Liver (tissue), 9 donors: ENCODE measurements around the gene MEOX1. TPM values are rescaled to one million over a fixed set of nuclear protein-coding genes. Genes with fewer than 3 reads are reported as not detected.

Source experiments
- DNase-seq: peaks from one replicate; pipeline ENCODE4 v3.0.0-alpha.2; 2017; ENCODE audit warnings: low spot score
- H3K27ac ChIP-seq, 2 donors: one replicate each; pipeline ENCODE4 v1.7.0; 2013; ENCODE audit warnings: inconsistent platforms in 2 of 2, low read length in 2 of 2, control low read depth in 1 of 2, low read depth in 1 of 2, mild to moderate bottlenecking in 1 of 2
- H3K27me3 ChIP-seq, 4 donors: one replicate each; pipeline versions ENCODE4 v1.6.1 to v1.7.0; 2013; ENCODE audit warnings: low read length in 3 of 4, inconsistent platforms in 1 of 4, mild to moderate bottlenecking in 1 of 4, moderate library complexity in 1 of 4; ENCODE audit not compliant: control insufficient read depth in 4 of 4, insufficient read depth in 4 of 4
- H3K36me3 ChIP-seq, 4 donors: one replicate each; pipeline versions ENCODE4 v1.6.1 to v1.7.0; 2013; ENCODE audit warnings: low read length in 3 of 4, mild to moderate bottlenecking in 3 of 4, low read depth in 1 of 4, moderate library complexity in 1 of 4; ENCODE audit not compliant: control insufficient read depth in 4 of 4, insufficient read depth in 3 of 4
- H3K4me1 ChIP-seq, 4 donors: one replicate each; pipeline versions ENCODE4 v1.6.1 to v1.7.0; 2013; ENCODE audit warnings: low read length in 3 of 4, mild to moderate bottlenecking in 3 of 4, moderate library complexity in 1 of 4; ENCODE audit not compliant: control insufficient read depth in 4 of 4, insufficient read depth in 4 of 4
- H3K4me3 ChIP-seq, 3 donors: one replicate each; pipeline versions ENCODE4 v1.6.1 to v1.7.0; 2013; ENCODE audit warnings: low read length in 3 of 3, control low read depth in 1 of 3, low read depth in 1 of 3, mild to moderate bottlenecking in 1 of 3
- H3K9ac ChIP-seq, 2 donors: one replicate each; pipeline ENCODE4 v1.7.0; 2013; ENCODE audit warnings: low read length in 2 of 2, mild to moderate bottlenecking in 2 of 2, moderate library complexity in 2 of 2, control low read depth in 1 of 2, low read depth in 1 of 2
- H3K9me3 ChIP-seq, 4 donors: one replicate each; pipeline versions ENCODE4 v1.6.1 to v1.7.0; 2013; ENCODE audit warnings: low read length in 3 of 4; ENCODE audit not compliant: control insufficient read depth in 4 of 4
- EGR1 ChIP-seq, 2 donors: IDR thresholded peaks; 2 replicates each; pipeline ENCODE4 v1.6.1; 2016 to 2018; ENCODE audit warnings: antibody characterized with exemption in 2 of 2, low read depth in 2 of 2
- FOXA1 ChIP-seq: IDR thresholded peaks from 2 replicates; pipeline ENCODE4 v1.6.1; 2016; ENCODE audit warnings: antibody characterized with exemption
- FOXA2 ChIP-seq: IDR thresholded peaks from 2 replicates; pipeline ENCODE4 v1.6.1; 2016; ENCODE audit warnings: antibody characterized with exemption
- GABPA ChIP-seq, 2 donors: IDR thresholded peaks in 1 of 2; conservative IDR thresholded peaks in 1 of 2; 2 replicates each; pipeline ENCODE4 v1.6.1; 2016; ENCODE audit warnings: antibody characterized with exemption in 2 of 2, mild to moderate bottlenecking in 1 of 2, moderate library complexity in 1 of 2
- HNF4A ChIP-seq, 2 donors: conservative IDR thresholded peaks; 2 replicates each; pipeline ENCODE4 v1.6.1; 2016; ENCODE audit warnings: antibody characterized with exemption in 2 of 2, mild to moderate bottlenecking in 2 of 2
- HNF4G ChIP-seq: IDR thresholded peaks from 2 replicates; pipeline ENCODE4 v1.6.1; 2016; ENCODE audit warnings: antibody characterized with exemption
- JUND ChIP-seq, 2 donors: IDR thresholded peaks; 2 replicates each; pipeline ENCODE4 v1.6.1; 2016; ENCODE audit warnings: antibody characterized with exemption in 2 of 2
- NR2F2 ChIP-seq: IDR thresholded peaks from 2 replicates; pipeline ENCODE4 v1.6.1; 2016; ENCODE audit warnings: antibody characterized with exemption
- RAD21 ChIP-seq, 2 donors: IDR thresholded peaks; 2 replicates each; pipeline ENCODE4 v1.6.1; 2016; ENCODE audit warnings: antibody characterized with exemption in 2 of 2, mild to moderate bottlenecking in 2 of 2
- RXRA ChIP-seq, 2 donors: IDR thresholded peaks; 2 replicates each; pipeline ENCODE4 v1.6.1; 2017 to 2018; ENCODE audit warnings: antibody characterized with exemption in 2 of 2, mild to moderate bottlenecking in 1 of 2
- SP1 ChIP-seq: IDR thresholded peaks from 2 replicates; pipeline ENCODE4 v1.6.1; 2018; ENCODE audit warnings: antibody characterized with exemption, mild to moderate bottlenecking
- TAF1 ChIP-seq: conservative IDR thresholded peaks from 2 replicates; pipeline ENCODE4 v1.6.1; 2016; ENCODE audit warnings: antibody characterized with exemption, mild to moderate bottlenecking
- YY1 ChIP-seq: IDR thresholded peaks from 2 replicates; pipeline ENCODE4 v1.6.1; 2016; ENCODE audit warnings: antibody characterized with exemption, mild to moderate bottlenecking
- WGBS: extraction: QIAGEN DNeasy Blood & Tissue Kit; methylation state at CpG from one replicate; pipeline ENCODE4 v1.1.7; 2013; 5-methylcytosine and 5-hydroxymethylcytosine counted together
- polyA plus RNA-seq, 2 donors: library from polyadenylated mRNA; stranded (reverse) in 1 of 2; unstranded in 1 of 2; fragments of 200-250 nt in 1 of 2; fragments of >200 nt in 1 of 2; fragmentation: Nextera tagmentation in 1 of 2; extraction: Ambion mirVana in 1 of 2; gene quantifications; one replicate each; pipeline versions ENCODE4 v1.2.1 to v1.2.3, GENCODE V29; 2013 to 2015
- total RNA-seq, 2 donors: library from RNA; depleted of rRNA; stranded (reverse); fragments of >200 nt; gene quantifications; one replicate each; pipeline ENCODE4 v1.2.3, GENCODE V29; 2014
- TF ChIP-seq, protein P1 (sequence below): IDR thresholded peaks from 2 replicates; pipeline ENCODE4 v1.6.1; 2016; ENCODE audit warnings: antibody characterized with exemption
- TF ChIP-seq, protein P2 (sequence below): fragments of 150-350 bp; IDR thresholded peaks from 2 replicates; pipeline ENCODE4 v1.5.1; 2017; ENCODE audit warnings: improper control_type of control experiment, low read depth, low read length; ENCODE audit not compliant: missing input control
- TF ChIP-seq, protein P3 (sequence below): IDR thresholded peaks from 2 replicates; pipeline ENCODE4 v1.6.1; 2016; ENCODE audit warnings: antibody characterized with exemption
- TF ChIP-seq, protein P4 (sequence below): IDR thresholded peaks from 2 replicates; pipeline ENCODE4 v1.6.1; 2016; ENCODE audit warnings: antibody characterized with exemption
- TF ChIP-seq, protein P5 (sequence below): IDR thresholded peaks from 2 replicates; pipeline ENCODE4 v1.6.1; 2016; ENCODE audit warnings: antibody characterized with exemption, mild to moderate bottlenecking
- donor health status: healthy.
- donor health status: healthy.
- donor health status: healthy.
- donor health status: healthy.
- donor health status: healthy.

The MEOX1 gene
- total and polyA plus RNA-seq, 4 donors: 0.05 to 0.33 TPM; not detected in 2

DNA sequence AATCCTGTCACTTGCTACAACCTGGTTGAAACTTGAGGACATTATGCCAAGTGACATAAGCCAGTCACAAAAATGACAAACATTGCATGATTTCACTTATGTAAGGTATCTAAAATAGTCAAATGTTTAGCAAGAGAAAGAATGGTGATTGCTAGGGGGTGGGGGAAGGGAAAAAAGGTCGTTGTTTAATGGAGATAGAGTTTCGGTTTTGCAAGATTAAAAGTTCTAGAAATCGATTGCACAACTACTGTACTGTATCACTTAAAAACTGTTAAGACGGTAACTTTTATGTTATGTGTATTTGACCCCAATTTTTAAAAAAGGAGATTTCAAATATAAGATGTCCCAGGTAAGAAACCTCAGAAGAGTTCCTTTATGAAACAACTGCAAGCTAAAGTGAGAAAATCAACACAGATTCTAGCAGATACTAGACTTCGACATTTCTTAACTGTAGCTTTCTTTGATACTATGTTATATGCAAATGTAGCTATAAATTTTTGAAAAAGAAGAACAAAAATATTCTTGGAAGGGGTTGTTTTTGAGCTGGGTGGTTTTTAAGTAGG is 5.9 kb downstream of the MEOX1 start:
- no peaks in the 10 kb centered on the region for H3K9me3 ChIP-seq
- no peak overlapping the region for H3K4me3 ChIP-seq
- WGBS: 31% methylated on average over 5 of the region's 5 CpGs
- no peaks in the 10 kb centered on the region for H3K36me3 ChIP-seq
- H3K27me3 ChIP-seq: no peaks in the 10 kb centered on the region
- TF ChIP-seq RXRA (IDR thresholded peaks at IDR 0.05) (no peak), HNF4A (conservative IDR thresholded peaks at IDR 0.05) (no peak), EGR1 (IDR thresholded peaks at IDR 0.05; ENCODE audit: low read depth in 2 of 2) (no peak), FOXA1 (no peak), HNF4G (no peak), GABPA (IDR thresholded peaks at IDR 0.05 in 1 of 2, conservative IDR thresholded peaks at IDR 0.05 in 1 of 2) (no peak), JUND (IDR thresholded peaks at IDR 0.05) (no peak), RAD21 (IDR thresholded peaks at IDR 0.05) (no peak), TAF1 (no peak), YY1 (no peak), NR2F2 (no peak), SP1 (no peak), FOXA2 (no peak)
- TF ChIP-seq, protein P1, sequence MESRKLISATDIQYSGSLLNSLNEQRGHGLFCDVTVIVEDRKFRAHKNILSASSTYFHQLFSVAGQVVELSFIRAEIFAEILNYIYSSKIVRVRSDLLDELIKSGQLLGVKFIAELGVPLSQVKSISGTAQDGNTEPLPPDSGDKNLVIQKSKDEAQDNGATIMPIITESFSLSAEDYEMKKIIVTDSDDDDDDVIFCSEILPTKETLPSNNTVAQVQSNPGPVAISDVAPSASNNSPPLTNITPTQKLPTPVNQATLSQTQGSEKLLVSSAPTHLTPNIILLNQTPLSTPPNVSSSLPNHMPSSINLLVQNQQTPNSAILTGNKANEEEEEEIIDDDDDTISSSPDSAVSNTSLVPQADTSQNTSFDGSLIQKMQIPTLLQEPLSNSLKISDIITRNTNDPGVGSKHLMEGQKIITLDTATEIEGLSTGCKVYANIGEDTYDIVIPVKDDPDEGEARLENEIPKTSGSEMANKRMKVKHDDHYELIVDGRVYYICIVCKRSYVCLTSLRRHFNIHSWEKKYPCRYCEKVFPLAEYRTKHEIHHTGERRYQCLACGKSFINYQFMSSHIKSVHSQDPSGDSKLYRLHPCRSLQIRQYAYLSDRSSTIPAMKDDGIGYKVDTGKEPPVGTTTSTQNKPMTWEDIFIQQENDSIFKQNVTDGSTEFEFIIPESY: no peak
- TF ChIP-seq, protein P2, sequence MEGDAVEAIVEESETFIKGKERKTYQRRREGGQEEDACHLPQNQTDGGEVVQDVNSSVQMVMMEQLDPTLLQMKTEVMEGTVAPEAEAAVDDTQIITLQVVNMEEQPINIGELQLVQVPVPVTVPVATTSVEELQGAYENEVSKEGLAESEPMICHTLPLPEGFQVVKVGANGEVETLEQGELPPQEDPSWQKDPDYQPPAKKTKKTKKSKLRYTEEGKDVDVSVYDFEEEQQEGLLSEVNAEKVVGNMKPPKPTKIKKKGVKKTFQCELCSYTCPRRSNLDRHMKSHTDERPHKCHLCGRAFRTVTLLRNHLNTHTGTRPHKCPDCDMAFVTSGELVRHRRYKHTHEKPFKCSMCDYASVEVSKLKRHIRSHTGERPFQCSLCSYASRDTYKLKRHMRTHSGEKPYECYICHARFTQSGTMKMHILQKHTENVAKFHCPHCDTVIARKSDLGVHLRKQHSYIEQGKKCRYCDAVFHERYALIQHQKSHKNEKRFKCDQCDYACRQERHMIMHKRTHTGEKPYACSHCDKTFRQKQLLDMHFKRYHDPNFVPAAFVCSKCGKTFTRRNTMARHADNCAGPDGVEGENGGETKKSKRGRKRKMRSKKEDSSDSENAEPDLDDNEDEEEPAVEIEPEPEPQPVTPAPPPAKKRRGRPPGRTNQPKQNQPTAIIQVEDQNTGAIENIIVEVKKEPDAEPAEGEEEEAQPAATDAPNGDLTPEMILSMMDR: no peak
- TF ChIP-seq, protein P3, sequence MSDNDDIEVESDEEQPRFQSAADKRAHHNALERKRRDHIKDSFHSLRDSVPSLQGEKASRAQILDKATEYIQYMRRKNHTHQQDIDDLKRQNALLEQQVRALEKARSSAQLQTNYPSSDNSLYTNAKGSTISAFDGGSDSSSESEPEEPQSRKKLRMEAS: no peak
- TF ChIP-seq, protein P4, sequence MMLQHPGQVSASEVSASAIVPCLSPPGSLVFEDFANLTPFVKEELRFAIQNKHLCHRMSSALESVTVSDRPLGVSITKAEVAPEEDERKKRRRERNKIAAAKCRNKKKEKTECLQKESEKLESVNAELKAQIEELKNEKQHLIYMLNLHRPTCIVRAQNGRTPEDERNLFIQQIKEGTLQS: no peak
- TF ChIP-seq, protein P5, sequence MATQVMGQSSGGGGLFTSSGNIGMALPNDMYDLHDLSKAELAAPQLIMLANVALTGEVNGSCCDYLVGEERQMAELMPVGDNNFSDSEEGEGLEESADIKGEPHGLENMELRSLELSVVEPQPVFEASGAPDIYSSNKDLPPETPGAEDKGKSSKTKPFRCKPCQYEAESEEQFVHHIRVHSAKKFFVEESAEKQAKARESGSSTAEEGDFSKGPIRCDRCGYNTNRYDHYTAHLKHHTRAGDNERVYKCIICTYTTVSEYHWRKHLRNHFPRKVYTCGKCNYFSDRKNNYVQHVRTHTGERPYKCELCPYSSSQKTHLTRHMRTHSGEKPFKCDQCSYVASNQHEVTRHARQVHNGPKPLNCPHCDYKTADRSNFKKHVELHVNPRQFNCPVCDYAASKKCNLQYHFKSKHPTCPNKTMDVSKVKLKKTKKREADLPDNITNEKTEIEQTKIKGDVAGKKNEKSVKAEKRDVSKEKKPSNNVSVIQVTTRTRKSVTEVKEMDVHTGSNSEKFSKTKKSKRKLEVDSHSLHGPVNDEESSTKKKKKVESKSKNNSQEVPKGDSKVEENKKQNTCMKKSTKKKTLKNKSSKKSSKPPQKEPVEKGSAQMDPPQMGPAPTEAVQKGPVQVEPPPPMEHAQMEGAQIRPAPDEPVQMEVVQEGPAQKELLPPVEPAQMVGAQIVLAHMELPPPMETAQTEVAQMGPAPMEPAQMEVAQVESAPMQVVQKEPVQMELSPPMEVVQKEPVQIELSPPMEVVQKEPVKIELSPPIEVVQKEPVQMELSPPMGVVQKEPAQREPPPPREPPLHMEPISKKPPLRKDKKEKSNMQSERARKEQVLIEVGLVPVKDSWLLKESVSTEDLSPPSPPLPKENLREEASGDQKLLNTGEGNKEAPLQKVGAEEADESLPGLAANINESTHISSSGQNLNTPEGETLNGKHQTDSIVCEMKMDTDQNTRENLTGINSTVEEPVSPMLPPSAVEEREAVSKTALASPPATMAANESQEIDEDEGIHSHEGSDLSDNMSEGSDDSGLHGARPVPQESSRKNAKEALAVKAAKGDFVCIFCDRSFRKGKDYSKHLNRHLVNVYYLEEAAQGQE: no peak
- no peak overlapping the region for H3K9ac ChIP-seq
- H3K27ac ChIP-seq: no peak overlapping the region
- no peak for DNase-seq
- H3K4me1 ChIP-seq: no peaks in the 10 kb centered on the region
